HepG2 (cell line): ENCODE measurements around the gene ITCH. TPM values are rescaled to one million over a fixed set of nuclear protein-coding genes. Genes with fewer than 3 reads are reported as not detected.

Source experiments
- EP300 ChIP-seq, 3 experiments: sonication (generic) in 1 of 3; formaldehyde crosslinking in 1 of 3; IDR thresholded peaks; 2 replicates each; pipeline versions ENCODE4 v1.5.1 to v1.6.1; 2011 to 2020; ENCODE audit warnings: low read depth in 2 of 3, low read length in 2 of 3, borderline replicate concordance in 1 of 3, improper control_type of control experiment in 1 of 3, mild to moderate bottlenecking in 1 of 3, missing genetic modification reagents in 1 of 3, moderate library complexity in 1 of 3
- FOXJ3 ChIP-seq: sonication (generic); formaldehyde crosslinking; IDR thresholded peaks from 2 replicates; pipeline ENCODE4 v1.4.0; 2020; ENCODE audit warnings: missing genetic modification reagents, mild to moderate bottlenecking, borderline replicate concordance
- HDAC6 ChIP-seq: fragments of 200-600 bp; sonication (generic); IDR thresholded peaks from 2 replicates; pipeline ENCODE4 v1.7.0; 2017; ENCODE audit warnings: mild to moderate bottlenecking, antibody characterized with exemption, low read length, low read depth
- HNF1A ChIP-seq, 2 experiments: sonication (generic) in 1 of 2; formaldehyde crosslinking in 1 of 2; IDR thresholded peaks; 2 replicates each; pipeline versions ENCODE4 v1.4.0 to v1.6.1; 2016 to 2020; ENCODE audit warnings: borderline replicate concordance in 1 of 2, low read depth in 1 of 2, mild to moderate bottlenecking in 1 of 2, missing genetic modification reagents in 1 of 2
- HOXA3 ChIP-seq: sonication (generic); formaldehyde crosslinking; IDR thresholded peaks from 2 replicates; pipeline ENCODE4 v1.5.0; 2020; ENCODE audit warnings: missing genetic modification reagents
- JARID2 ChIP-seq: sonication (generic); formaldehyde crosslinking; IDR thresholded peaks from 2 replicates; pipeline ENCODE4 v1.8.1; 2023; ENCODE audit warnings: missing genetic modification reagents, inconsistent platforms; ENCODE audit not compliant: insufficient replicate concordance
- MTA3 ChIP-seq: sonication (generic); formaldehyde crosslinking; IDR thresholded peaks from 2 replicates; pipeline ENCODE4 v1.4.0; 2020; ENCODE audit warnings: missing genetic modification reagents
- MYC ChIP-seq: sonication (generic); formaldehyde crosslinking; IDR thresholded peaks from 2 replicates; pipeline ENCODE4 v1.9.0; 2021; ENCODE audit warnings: missing genetic modification reagents, borderline replicate concordance
- SPEN ChIP-seq: sonication (generic); formaldehyde crosslinking; IDR thresholded peaks from 2 replicates; pipeline ENCODE4 v1.5.1; 2020; ENCODE audit warnings: low read depth, mild to moderate bottlenecking, missing genetic modification reagents
- ZNF17 ChIP-seq: sonication (generic); formaldehyde crosslinking; IDR thresholded peaks from 2 replicates; pipeline ENCODE4 v1.5.0; 2020; ENCODE audit warnings: mild to moderate bottlenecking, missing genetic modification reagents
- ZNF253 ChIP-seq: sonication (generic); formaldehyde crosslinking; IDR thresholded peaks from 2 replicates; pipeline ENCODE4 v1.8.0; 2022; ENCODE audit warnings: mild to moderate bottlenecking, missing genetic modification reagents, borderline replicate concordance
- ZNF770 ChIP-seq: sonication (generic); formaldehyde crosslinking; IDR thresholded peaks from 2 replicates; pipeline ENCODE4 v1.5.0; 2020; ENCODE audit warnings: mild to moderate bottlenecking, missing genetic modification reagents
- ZSCAN21 ChIP-seq: sonication (generic); formaldehyde crosslinking; IDR thresholded peaks from 2 replicates; pipeline ENCODE4 v1.8.0; 2022; ENCODE audit warnings: mild to moderate bottlenecking, missing genetic modification reagents, moderate library complexity, borderline replicate concordance
- polyA plus RNA-seq, 8 experiments: library from polyadenylated mRNA; depleted of rRNA in 3 of 8; stranded (reverse) in 7 of 8; unstranded in 1 of 8; fragments of >200 nt; fragmentation: Illumina TruSeq in 4 of 8; extraction: Trizol in 4 of 8; gene quantifications; 2 replicates each; pipeline versions ENCODE4 v1.2.1 to v1.2.3, GENCODE V29; 2011 to 2016; ENCODE audit warnings: low read depth in 4 of 8, missing spikeins in 1 of 8, mixed read lengths in 1 of 8; ENCODE audit not compliant: insufficient read depth in 1 of 8
- total RNA-seq, 5 experiments: library from RNA; depleted of rRNA; stranded (reverse); fragments of >200 nt; fragmentation: Illumina TruSeq; extraction: Trizol; gene quantifications; 2 replicates each; pipeline ENCODE4 v1.2.3, GENCODE V29; 2016; ENCODE audit warnings: low read depth in 1 of 5
- TF ChIP-seq, protein P1 (sequence below): conservative IDR thresholded peaks from 2 replicates; pipeline ENCODE4 v1.6.1; 2018; ENCODE audit warnings: missing genetic modification reagents
- TF ChIP-seq, protein P2 (sequence below): sonication (generic); formaldehyde crosslinking; IDR thresholded peaks from 2 replicates; pipeline ENCODE4 v1.5.1; 2020; ENCODE audit warnings: mild to moderate bottlenecking, missing genetic modification reagents, moderate library complexity

ITCH gene
- total and polyA plus RNA-seq, 2 of the 13 experiments (the other 11 are each of a cell fraction or from before 2014, with no cell fraction given), result 20.5 to 112 TPM

GRCh38 chr20:34536798-34537394, 173.8 kb downstream of the ITCH start (continued):
- TF ChIP-seq ZNF17 (CRISPR knock-in tag) (no peak), HOXA3 (CRISPR knock-in tag) (peak; percentile 89), EP300 (IDR thresholded peaks at IDR 0.05; ENCODE audit: low read depth in 2 of 2, low read length in 2 of 2) (no peak), EP300 (CRISPR knock-in tag; IDR thresholded peaks at IDR 0.05; ENCODE audit: borderline replicate concordance) (0 out of 2 replicates have a peak, but pooled peaks have one; percentile 26), HNF1A (IDR thresholded peaks at IDR 0.05; ENCODE audit: low read depth) (no peak), HNF1A (CRISPR knock-in tag; IDR thresholded peaks at IDR 0.05; ENCODE audit: borderline replicate concordance) (0 out of 2 replicates have a peak, but pooled peaks have one; percentile 32), ZNF253 (no peak), MTA3 (CRISPR knock-in tag) (no peak), ZSCAN21 (CRISPR knock-in tag) (0 out of 2 replicates have a peak, but pooled peaks have one; percentile 35), HDAC6 (no peak), MYC (CRISPR knock-in tag) (0 out of 2 replicates have a peak, but pooled peaks have one; percentile 43), JARID2 (CRISPR knock-in tag) (no peak), FOXJ3 (CRISPR knock-in tag) (no peak), SPEN (CRISPR knock-in tag) (0 out of 2 replicates have a peak, but pooled peaks have one; percentile 19), ZNF770 (CRISPR knock-in tag) (no peak)
- TF ChIP-seq, protein P1, sequence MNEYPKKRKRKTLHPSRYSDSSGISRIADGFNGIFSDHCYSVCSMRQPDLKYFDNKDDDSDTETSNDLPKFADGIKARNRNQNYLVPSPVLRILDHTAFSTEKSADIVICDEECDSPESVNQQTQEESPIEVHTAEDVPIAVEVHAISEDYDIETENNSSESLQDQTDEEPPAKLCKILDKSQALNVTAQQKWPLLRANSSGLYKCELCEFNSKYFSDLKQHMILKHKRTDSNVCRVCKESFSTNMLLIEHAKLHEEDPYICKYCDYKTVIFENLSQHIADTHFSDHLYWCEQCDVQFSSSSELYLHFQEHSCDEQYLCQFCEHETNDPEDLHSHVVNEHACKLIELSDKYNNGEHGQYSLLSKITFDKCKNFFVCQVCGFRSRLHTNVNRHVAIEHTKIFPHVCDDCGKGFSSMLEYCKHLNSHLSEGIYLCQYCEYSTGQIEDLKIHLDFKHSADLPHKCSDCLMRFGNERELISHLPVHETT (CRISPR knock-in tag), result no peak
- TF ChIP-seq, protein P2, sequence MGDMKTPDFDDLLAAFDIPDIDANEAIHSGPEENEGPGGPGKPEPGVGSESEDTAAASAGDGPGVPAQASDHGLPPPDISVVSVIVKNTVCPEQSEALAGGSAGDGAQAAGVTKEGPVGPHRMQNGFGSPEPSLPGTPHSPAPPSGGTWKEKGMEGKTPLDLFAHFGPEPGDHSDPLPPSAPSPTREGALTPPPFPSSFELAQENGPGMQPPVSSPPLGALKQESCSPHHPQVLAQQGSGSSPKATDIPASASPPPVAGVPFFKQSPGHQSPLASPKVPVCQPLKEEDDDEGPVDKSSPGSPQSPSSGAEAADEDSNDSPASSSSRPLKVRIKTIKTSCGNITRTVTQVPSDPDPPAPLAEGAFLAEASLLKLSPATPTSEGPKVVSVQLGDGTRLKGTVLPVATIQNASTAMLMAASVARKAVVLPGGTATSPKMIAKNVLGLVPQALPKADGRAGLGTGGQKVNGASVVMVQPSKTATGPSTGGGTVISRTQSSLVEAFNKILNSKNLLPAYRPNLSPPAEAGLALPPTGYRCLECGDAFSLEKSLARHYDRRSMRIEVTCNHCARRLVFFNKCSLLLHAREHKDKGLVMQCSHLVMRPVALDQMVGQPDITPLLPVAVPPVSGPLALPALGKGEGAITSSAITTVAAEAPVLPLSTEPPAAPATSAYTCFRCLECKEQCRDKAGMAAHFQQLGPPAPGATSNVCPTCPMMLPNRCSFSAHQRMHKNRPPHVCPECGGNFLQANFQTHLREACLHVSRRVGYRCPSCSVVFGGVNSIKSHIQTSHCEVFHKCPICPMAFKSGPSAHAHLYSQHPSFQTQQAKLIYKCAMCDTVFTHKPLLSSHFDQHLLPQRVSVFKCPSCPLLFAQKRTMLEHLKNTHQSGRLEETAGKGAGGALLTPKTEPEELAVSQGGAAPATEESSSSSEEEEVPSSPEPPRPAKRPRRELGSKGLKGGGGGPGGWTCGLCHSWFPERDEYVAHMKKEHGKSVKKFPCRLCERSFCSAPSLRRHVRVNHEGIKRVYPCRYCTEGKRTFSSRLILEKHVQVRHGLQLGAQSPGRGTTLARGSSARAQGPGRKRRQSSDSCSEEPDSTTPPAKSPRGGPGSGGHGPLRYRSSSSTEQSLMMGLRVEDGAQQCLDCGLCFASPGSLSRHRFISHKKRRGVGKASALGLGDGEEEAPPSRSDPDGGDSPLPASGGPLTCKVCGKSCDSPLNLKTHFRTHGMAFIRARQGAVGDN (CRISPR knock-in tag), result peak; percentile 61
